Psoas muscle (tissue), 8 donors: ENCODE results near the gene FUZ. TPM values are rescaled to one million over a fixed set of nuclear protein-coding genes. Genes with fewer than 3 reads are reported as not detected.

Experiments used
- ATAC-seq, 4 donors: fragments of 200-7000 bp; cut with Tn5 transposase; one replicate each; pipeline ENCODE4 v1.9.1; 2020; ENCODE audit warnings: moderate library complexity in 3 of 4, mild to moderate bottlenecking in 2 of 4
- DNase-seq, 2 donors: peaks; one replicate each; pipeline ENCODE4 v3.0.0-alpha.2; 2020
- H3K27ac ChIP-seq: fragments of 200-600 bp; one replicate; pipeline ENCODE4 v1.8.0; 2022
- H3K27me3 ChIP-seq, 3 donors: fragments of 200-600 bp in 1 of 3; one replicate each; pipeline versions ENCODE4 v1.6.1 to v1.8.0; 2013 to 2022; ENCODE audit warnings: low read length in 2 of 3, mild to moderate bottlenecking in 2 of 3, moderate library complexity in 1 of 3; ENCODE audit not compliant: insufficient read depth in 3 of 3
- H3K36me3 ChIP-seq, 2 donors: fragments of 200-600 bp in 1 of 2; one replicate each; pipeline versions ENCODE4 v1.6.1 to v1.8.0; 2013 to 2022; ENCODE audit warnings: low read depth in 1 of 2, mild to moderate bottlenecking in 1 of 2, moderate library complexity in 1 of 2; ENCODE audit not compliant: insufficient read depth in 1 of 2
- H3K4me1 ChIP-seq: fragments of 200-600 bp; one replicate; pipeline ENCODE4 v1.8.0; 2022
- H3K4me3 ChIP-seq: fragments of 200-600 bp; one replicate; pipeline ENCODE4 v1.8.0; 2022; ENCODE audit warnings: mild to moderate bottlenecking
- H3K9me3 ChIP-seq: fragments of 200-600 bp; one replicate; pipeline ENCODE4 v1.8.0; 2022
- WGBS, 3 donors: extraction: QIAGEN DNeasy Blood & Tissue Kit; methylation state at CpG; one replicate each; pipeline versions ENCODE4 v1.1.6 to v1.1.7; 2013; 5-methylcytosine and 5-hydroxymethylcytosine counted together
- intact Hi-C, 2 donors: fragments of 100-400 bp; cut with DNase I; formaldehyde crosslinking; loops; one replicate each; pipeline versions ENCODE4 v1.11.0 to v1.14.2; 2022
- polyA plus RNA-seq, 3 donors: library from polyadenylated mRNA; stranded (reverse); fragments of 200-250 nt; gene quantifications; one replicate each; pipeline ENCODE4 v1.2.3, GENCODE V29; 2013
- total RNA-seq, 4 donors: library from RNA; stranded (reverse); fragmentation: NEBNext Ultra II Directional in 2 of 4; extraction: Animal tissue kit (Norgen Biotek cat#: 25700) in 2 of 4; gene quantifications; one replicate each; pipeline versions ENCODE4 v1.2.1 to v1.2.4, GENCODE V29; 2021 to 2023
- TF ChIP-seq, protein P1 (sequence below): fragments of 200-600 bp; IDR thresholded peaks from one replicate; pipeline ENCODE4 v1.8.0; 2022; ENCODE audit warnings: antibody characterized with exemption
- donor health status: healthy with polysubstance abuse.
- donor health status: DM: no; HTN: no; CAD: no; lungs with moderate emphysema.
- donor health status: Bipolar disorder and iron deficiency.
- donor health status: healthy.
- donor health status: DM: yes; HTN: yes; CAD: no.
- donor health status: DM: no; HTN: no; CAD: no.
- donor health status: DM: no; HTN: no; CAD: no.
- donor health status: DM: yes; HTN: yes; CAD: no.

FUZ gene
- total and polyA plus RNA-seq, 7 donors, result 15.9 to 38.8 (median 25.5) TPM

DNA sequence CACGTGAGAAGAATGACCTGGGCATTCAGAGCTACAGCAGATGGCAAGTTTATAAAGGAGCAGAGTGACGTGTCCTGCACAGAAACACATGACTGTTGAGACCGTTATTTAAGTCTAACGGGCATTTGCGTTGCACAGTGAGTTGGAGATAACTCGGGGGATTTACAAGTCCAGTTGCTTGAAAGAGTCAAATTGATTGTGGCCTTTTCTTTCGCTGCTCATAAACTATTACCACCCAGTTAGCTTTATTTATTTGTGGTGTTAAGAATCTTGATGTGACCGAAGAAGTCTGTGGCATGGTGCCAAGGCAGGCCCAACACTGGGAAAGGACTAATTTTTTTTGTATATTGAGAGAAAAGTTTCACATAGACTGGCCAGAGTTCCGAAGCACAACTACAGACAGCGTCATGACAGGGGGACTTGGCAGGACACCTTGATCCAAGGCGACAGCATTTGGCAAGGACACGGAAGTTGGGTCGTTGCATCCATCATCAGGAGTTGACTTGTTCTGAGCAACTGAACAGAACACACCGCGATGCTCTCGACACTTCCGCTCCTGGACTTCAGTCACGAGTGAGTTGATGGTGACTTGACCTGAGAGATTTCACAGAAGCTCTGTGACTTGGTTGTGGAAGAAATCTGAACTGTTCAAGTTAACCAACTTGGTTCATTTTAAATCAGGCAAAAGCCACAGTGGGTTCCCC is 25.9 kb upstream of the FUZ start:
- H3K27me3 ChIP-seq, result no peaks in the 10 kb centered on the region
- ATAC-seq (peak in 3 of 4 donors; percentile 42 to 64 (median 62)), DNase-seq (no peak)
- peaks cover 3 to 61% of the 10 kb centered on the region in 2 donors for H3K36me3 ChIP-seq
- H3K4me3 ChIP-seq, result no peak overlapping the region
- H3K27ac ChIP-seq, result peak overlapping the region; percentile 72
- intact Hi-C loops, result no loop called here
- peaks cover 21% of the 10 kb centered on the region for H3K4me1 ChIP-seq
- WGBS, 3 donors, result 49 to 78% (median 62%) methylated on average over 18 of the region's 18 CpGs
- no peaks in the 10 kb centered on the region for H3K9me3 ChIP-seq
- TF ChIP-seq, protein P1, sequence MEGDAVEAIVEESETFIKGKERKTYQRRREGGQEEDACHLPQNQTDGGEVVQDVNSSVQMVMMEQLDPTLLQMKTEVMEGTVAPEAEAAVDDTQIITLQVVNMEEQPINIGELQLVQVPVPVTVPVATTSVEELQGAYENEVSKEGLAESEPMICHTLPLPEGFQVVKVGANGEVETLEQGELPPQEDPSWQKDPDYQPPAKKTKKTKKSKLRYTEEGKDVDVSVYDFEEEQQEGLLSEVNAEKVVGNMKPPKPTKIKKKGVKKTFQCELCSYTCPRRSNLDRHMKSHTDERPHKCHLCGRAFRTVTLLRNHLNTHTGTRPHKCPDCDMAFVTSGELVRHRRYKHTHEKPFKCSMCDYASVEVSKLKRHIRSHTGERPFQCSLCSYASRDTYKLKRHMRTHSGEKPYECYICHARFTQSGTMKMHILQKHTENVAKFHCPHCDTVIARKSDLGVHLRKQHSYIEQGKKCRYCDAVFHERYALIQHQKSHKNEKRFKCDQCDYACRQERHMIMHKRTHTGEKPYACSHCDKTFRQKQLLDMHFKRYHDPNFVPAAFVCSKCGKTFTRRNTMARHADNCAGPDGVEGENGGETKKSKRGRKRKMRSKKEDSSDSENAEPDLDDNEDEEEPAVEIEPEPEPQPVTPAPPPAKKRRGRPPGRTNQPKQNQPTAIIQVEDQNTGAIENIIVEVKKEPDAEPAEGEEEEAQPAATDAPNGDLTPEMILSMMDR, result no peak

GRCh38 chr19:49837425-49837824 is 24.3 kb upstream of the FUZ start:
- intact Hi-C loops, result no loop called here
- Histone ChIP-seq H3K27ac (no peak overlapping the region), H3K4me3 (no peak overlapping the region), H3K27me3 (no peaks in the 10 kb centered on the region), H3K4me1 (peaks cover 35% of the 10 kb centered on the region), H3K36me3 (peaks cover 3 to 76% of the 10 kb centered on the region in 2 donors), H3K9me3 (no peaks in the 10 kb centered on the region)
- DNase-seq, result no peak
- TF ChIP-seq, protein P1, result no peak
- 92 to 95% (median 95%) methylated on average over 7 to 9 of the region's 9 CpGs for WGBS, 3 donors
- ATAC-seq, result no peak

- Histone ChIP-seq H3K36me3 (peaks cover 3 to 80% of the 10 kb centered on the region in 2 donors), H3K27me3 (no peaks in the 10 kb centered on the region), H3K27ac (no peak overlapping the region), H3K4me3 (no peak overlapping the region), H3K9me3 (no peaks in the 10 kb centered on the region), H3K4me1 (peaks cover 38% of the 10 kb centered on the region)
- TF ChIP-seq, protein P1, result no peak
- intact Hi-C loops, result no loop called here
- no peak for ATAC-seq
- DNase-seq, result no peak
- WGBS, 3 donors, result 82 to 89% (median 85%) methylated on average over 5 of the region's 5 CpGs
Observed at GRCh38 chr19:49837009-49837310, 23.9 kb upstream of the FUZ start.

DNA sequence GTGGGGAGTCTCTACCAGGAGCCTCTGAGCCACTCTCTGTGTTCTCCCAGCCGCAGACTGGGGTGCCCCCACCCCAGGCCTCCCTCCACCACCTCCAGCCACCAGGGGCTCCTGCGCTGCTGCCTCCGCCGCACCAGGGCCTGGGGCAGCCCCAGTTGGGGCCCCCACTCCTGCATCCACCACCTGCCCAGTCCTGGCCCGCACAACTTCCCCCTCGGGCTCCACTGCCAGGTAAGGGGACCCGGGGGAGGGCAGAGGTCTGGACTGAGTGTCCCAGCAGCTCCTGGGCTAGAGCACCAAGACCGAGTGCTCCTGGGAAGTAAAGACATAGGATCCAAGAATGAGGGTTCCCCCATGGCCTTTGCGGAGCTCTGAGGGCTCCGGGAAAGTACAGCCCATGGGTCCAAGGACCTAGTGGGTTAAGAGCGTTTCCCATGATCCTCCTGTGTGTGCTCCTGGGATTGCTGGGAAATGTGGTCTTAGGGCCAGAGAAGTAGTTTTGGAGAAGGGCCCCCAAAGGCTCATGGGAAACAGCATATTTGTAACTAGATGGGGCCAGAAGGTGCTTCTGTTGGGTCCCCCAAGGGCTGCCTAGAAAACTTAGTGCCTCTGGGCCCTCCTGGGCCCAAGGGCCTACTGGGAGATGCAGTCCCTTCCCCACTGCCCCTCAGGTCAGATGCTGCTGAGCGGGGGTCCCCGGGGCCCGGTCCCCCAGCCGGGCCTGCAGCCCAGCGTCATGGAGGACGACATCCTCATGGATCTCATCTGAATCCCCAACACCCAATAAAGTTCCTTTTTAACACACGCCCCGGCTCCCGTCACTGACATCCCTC is 23.3 kb upstream of the FUZ start:
- 88 to 95% (median 91%) methylated on average over 20 of the region's 20 CpGs for WGBS, 3 donors
- intact Hi-C loops, result no loop called here
- ATAC-seq, result no peak
- Histone ChIP-seq H3K36me3 (peaks cover 3 to 86% of the 10 kb centered on the region in 2 donors), H3K27me3 (no peaks in the 10 kb centered on the region), H3K4me3 (no peak overlapping the region), H3K4me1 (peaks cover 38% of the 10 kb centered on the region), H3K9me3 (no peaks in the 10 kb centered on the region), H3K27ac (peak overlapping the region; percentile 89)
- DNase-seq, result no peak
- TF ChIP-seq, protein P1, result no peak
